ENCODE measurements around the gene LRRC41.

DNA sequence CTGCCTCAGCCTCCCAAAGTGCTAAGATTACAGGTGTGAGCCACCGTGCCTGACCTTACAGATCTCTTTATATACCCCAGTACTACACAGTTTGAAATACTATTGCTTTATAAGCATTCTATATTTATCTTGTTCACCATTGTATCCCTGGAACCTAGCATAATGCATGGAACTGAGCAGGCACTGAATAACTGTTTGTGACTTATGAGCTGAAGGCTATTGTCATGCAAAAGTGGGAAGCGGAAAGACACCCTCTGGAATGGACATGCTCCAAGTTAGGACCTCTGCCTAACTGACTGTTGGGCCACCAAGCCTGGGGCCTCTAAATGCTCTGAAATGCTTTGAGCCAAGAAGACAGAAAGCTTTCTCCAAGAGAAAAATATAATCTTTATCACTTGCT is 8.1 kb downstream of the LRRC41 start:
- TF ChIP-seq POLR2A (IDR thresholded peaks at IDR 0.05; ENCODE audit: low read length): no peak
- no peak for TF ChIP-seq GATA1 (IDR thresholded peaks at IDR 0.05; ENCODE audit: low read depth, low read length)

Data from erythroblast (primary cell).